ENCODE data around the gene RCSD1.

GRCh38 chr1:167671727-167672511 lies 41.9 kb downstream of the RCSD1 start:
- TF ChIP-seq GABPA (IDR thresholded peaks at IDR 0.05; ENCODE audit: low read depth) = no peak
- TF ChIP-seq CTCF (IDR thresholded peaks at IDR 0.05; ENCODE audit: insufficient read depth, low read length) = no peak
- no peak for TF ChIP-seq POLR2AphosphoS5 (IDR thresholded peaks at IDR 0.05; ENCODE audit: low read depth)
